Astrocyte of the spinal cord (primary cell): ENCODE data around the gene DUSP8.

ENCODE experiments used
- DNase-seq: peaks from one replicate; pipeline ENCODE4 v3.0.0; 2011; ENCODE audit warnings: low read depth, low spot score
- H3K4me3 ChIP-seq: 2 replicates; pipeline ENCODE4 v1.5.1; 2011; ENCODE audit warnings: low read depth, mild to moderate bottlenecking, low read length, moderate library complexity
- CTCF ChIP-seq: IDR thresholded peaks from 2 replicates; pipeline ENCODE4 v1.5.1; 2012; ENCODE audit warnings: low read depth, mild to moderate bottlenecking, low read length, inconsistent platforms
- in situ Hi-C: cut with HindIII; loops from 2 replicates; pipeline ENCODE4 v1.10.0; 2017; ENCODE audit warnings: low sequenced_read_pairs

The DUSP8 gene

DNA sequence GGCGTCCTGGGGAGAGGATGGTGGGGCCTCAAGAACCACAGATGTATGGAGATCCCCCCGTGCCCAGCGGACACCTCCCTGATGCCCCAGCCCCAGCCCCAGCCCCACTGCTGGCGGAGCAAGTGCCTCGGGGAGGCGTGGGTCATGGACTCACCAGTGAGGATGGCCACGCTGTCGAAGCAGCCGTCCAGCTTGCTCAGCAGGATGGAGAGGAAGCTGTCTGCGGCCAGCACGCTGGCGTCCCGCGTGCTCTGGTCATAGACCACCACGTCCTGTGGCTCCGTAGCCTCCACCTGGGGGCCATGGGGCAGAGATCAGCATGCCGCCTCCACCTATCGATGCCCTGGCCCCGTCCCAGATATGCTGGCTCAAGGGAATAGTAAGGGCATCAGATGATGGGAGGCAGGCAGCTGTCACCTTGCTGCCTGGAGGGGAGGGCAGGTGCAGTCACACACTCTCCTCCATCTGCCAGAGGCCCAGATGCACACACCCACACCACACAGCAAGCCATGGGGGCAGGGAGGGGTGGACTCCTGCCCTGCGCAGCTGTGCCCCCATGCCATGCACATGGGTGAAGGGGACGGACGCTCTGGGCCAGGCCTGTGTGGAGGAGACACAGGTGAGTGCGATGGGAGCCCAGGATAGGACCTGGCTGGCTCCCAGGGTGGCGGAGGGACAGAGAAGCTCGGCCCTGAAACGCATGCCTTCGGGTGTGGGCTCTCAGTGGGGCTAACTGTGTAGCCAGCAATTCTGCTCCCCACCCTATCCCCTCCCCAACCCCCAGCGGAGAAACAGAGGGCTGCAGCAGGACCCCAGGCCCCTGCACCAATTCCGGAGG lies 8.2 kb downstream of the DUSP8 start:
- DNase-seq: no peak

GRCh38 chr11:1563149-1563638 lies 8.9 kb downstream of the DUSP8 start:
- in situ Hi-C loops: no loop called here
- TF ChIP-seq CTCF: no peak
- H3K4me3 ChIP-seq: no peak overlapping the region
- no peak for DNase-seq

More for the DNA sequence above, 8.2 kb downstream of the DUSP8 start:
- TF ChIP-seq CTCF: no peak
- H3K4me3 ChIP-seq: no peak overlapping the region
- in situ Hi-C loops: no loop called here

GRCh38 chr11:1562469-1563148 lies 9.5 kb downstream of the DUSP8 start:
- H3K4me3 ChIP-seq: no peak overlapping the region
- no peak for TF ChIP-seq CTCF
- no peak for DNase-seq
- in situ Hi-C loops: no loop called here

DNA sequence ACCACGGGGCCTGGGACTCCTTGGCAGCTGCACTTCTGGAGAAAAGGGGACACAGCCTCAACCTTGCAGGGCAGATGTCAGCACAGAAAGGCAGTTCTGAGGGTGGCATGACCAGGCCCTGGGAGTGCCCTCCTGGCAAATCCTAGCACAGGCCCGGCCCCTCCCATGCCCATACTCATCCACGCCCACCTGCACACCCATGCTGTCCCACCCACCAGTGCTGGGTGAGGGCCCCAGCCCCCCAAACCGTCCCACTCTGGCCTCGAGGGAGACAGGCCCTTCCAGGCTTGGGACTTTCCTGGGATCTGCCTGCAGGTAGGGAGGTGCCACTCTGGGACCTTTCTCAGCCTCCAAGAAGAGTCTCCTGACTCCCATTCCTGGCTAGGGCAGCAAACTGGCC lies 10.1 kb downstream of the DUSP8 start:
- TF ChIP-seq CTCF: no peak
- no peak overlapping the region for H3K4me3 ChIP-seq
- no peak for DNase-seq
- in situ Hi-C loops: no loop called here

GRCh38 chr11:1561266-1561665 lies 10.8 kb downstream of the DUSP8 start:
- DNase-seq: no peak
- no peak for TF ChIP-seq CTCF

DNA sequence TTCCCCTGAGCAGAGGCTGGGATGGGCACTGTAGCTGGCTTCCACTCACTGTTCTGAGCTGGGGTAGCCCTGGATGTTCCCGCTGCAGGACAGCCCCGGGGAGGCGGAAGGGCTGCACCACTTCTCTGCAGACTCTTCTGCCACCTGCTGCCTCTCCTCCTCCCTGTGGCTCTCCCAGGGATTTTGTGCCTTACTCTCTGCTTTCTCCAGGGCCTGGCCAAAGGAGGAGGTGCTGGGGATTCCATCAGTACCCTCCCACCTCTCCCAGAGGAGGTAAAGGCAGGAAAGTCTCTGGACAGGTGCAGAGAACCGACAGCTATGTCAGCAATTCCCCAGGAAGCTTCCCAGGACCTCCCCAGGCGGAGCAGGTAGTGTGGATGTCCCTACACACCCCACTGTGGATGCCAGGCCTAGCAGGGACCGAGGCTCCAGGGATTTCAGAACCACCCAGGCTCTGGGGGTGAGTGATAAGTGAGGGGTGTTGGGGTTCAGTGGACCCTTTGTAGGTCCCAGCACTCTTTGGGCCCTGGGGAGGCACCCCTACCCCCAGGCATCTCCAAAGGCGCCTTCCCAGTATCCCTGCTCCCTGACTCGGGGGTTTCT lies 11.3 kb downstream of the DUSP8 start:
- no peak for DNase-seq
- in situ Hi-C loops: no loop called here
- H3K4me3 ChIP-seq: no peak overlapping the region
- TF ChIP-seq CTCF: no peak

More at GRCh38 chr11:1561266-1561665, 10.8 kb downstream of the DUSP8 start:
- no peak overlapping the region for H3K4me3 ChIP-seq
- in situ Hi-C loops: no loop called here
